Heart left ventricle (tissue), 16 donors: ENCODE measurements around the gene C13orf46. TPM values are rescaled to one million over a fixed set of nuclear protein-coding genes. Genes with fewer than 3 reads are reported as not detected.
A peak's percentile ranks its signal among the peaks of the same experiment; 100 is the strongest.

ENCODE experiments used
- ATAC-seq, 4 donors: fragments of 200-7000 bp; cut with Tn5 transposase; one replicate each; pipeline ENCODE4 v1.9.1; 2020 to 2022; ENCODE audit warnings: moderate library complexity in 4 of 4, mild to moderate bottlenecking in 3 of 4, moderate number of reproducible peaks in 1 of 4
- DNase-seq, 5 donors: peaks; one replicate each; pipeline ENCODE4 v3.0.0-alpha.2; 2020
- H3K27ac ChIP-seq, 12 donors: fragments of 200-600 bp; sonication (generic) in 4 of 12; one replicate each; pipeline versions ENCODE4 v1.5.0 to v1.8.0; 2016 to 2022; ENCODE audit warnings: mild to moderate bottlenecking in 2 of 12
- H3K27me3 ChIP-seq, 9 donors: fragments of 200-600 bp; sonication (generic) in 2 of 9; one replicate each; pipeline versions ENCODE4 v1.5.1 to v1.8.0; 2016 to 2022; ENCODE audit warnings: mild to moderate bottlenecking in 3 of 9
- H3K36me3 ChIP-seq, 9 donors: fragments of 200-600 bp; sonication (generic) in 2 of 9; one replicate each; pipeline versions ENCODE4 v1.5.0 to v1.8.0; 2018 to 2022; ENCODE audit warnings: mild to moderate bottlenecking in 2 of 9
- H3K4me1 ChIP-seq, 12 donors: fragments of 200-600 bp; sonication (generic) in 4 of 12; one replicate each; pipeline versions ENCODE4 v1.5.0 to v1.8.0; 2016 to 2022; ENCODE audit warnings: mild to moderate bottlenecking in 3 of 12
- H3K4me3 ChIP-seq, 12 donors: fragments of 200-600 bp; sonication (generic) in 4 of 12; one replicate each; pipeline versions ENCODE4 v1.5.0 to v1.8.0; 2017 to 2022; ENCODE audit warnings: mild to moderate bottlenecking in 9 of 12, moderate library complexity in 4 of 12
- H3K9me3 ChIP-seq, 12 donors: fragments of 200-600 bp; sonication (generic) in 4 of 12; one replicate each; pipeline versions ENCODE4 v1.5.0 to v1.8.0; 2016 to 2022; ENCODE audit warnings: mild to moderate bottlenecking in 1 of 12
- POLR2A ChIP-seq, 2 donors: fragments of 450-650 bp; IDR thresholded peaks; one replicate each; pipeline ENCODE4 v1.6.1; 2017; ENCODE audit warnings: antibody characterized with exemption in 2 of 2, mild to moderate bottlenecking in 2 of 2, moderate library complexity in 2 of 2
- WGBS, 4 donors: extraction: QIAGEN DNeasy Blood & Tissue Kit in 2 of 4; methylation state at CpG; one replicate each; pipeline versions ENCODE4 v1.1.5 to v1.1.7; 2013 to 2018; 5-methylcytosine and 5-hydroxymethylcytosine counted together
- intact Hi-C, 10 donors: fragments of 100-400 bp; cut with DNase I; formaldehyde crosslinking; loops; one replicate each; pipeline versions ENCODE4 v1.11.1 to v1.14.2; 2022
- polyA plus RNA-seq, 2 donors: library from polyadenylated mRNA; stranded (reverse); fragments of 200-250 nt; gene quantifications; one replicate each; pipeline ENCODE4 v1.2.3, GENCODE V29; 2013
- total RNA-seq, 9 donors: library from RNA; depleted of rRNA in 2 of 9; stranded (reverse); fragments of >200 nt in 2 of 9; fragmentation: NEBNext Ultra II Directional in 3 of 9; extraction: Animal tissue kit (Norgen Biotek cat#: 25700) in 3 of 9; gene quantifications; one replicate each; pipeline versions ENCODE4 v1.1.0 to v1.2.4, GENCODE V29; 2016 to 2023
- TF ChIP-seq, protein P1 (sequence below), 12 donors: fragments of 200-600 bp; sonication (generic) in 4 of 12; IDR thresholded peaks; one replicate each; pipeline versions ENCODE4 v1.5.0 to v1.8.0; 2018 to 2022; ENCODE audit warnings: antibody characterized with exemption in 12 of 12, mild to moderate bottlenecking in 5 of 12
- donor health status: ischemic (EF 13 %, LVEDD 7.1; RV severe dilation, severe dysfunction).
- donor health status: healthy with polysubstance abuse.
- donor health status: DM: no; HTN: yes; CAD: no.
- donor health status: DM: no; HTN: no; CAD: no.
- donor health status: ischemic (EF 25% LVEDD 6.9; RV normal size, moderate dysfunction).
- donor health status: ischemic (EF 25% LVEDD 5.7; RV mildly dilated, moderate dysfunction).
- donor health status: healthy.
- donor health status: DM: yes; HTN: yes; CAD: no.
- donor health status: ischemic (EF 35%, LVEDD 5.7; RV mildly dilated, moderate dysfunction).
- donor health status: nonischemic (EF 11% LVEDD 7.7; RV severe dilation, severe dysfunction).
- donor health status: DM: yes; HTN: yes; CAD: no.
- donor health status: PGD.
- donor health status: ischemic (EF 29% LVEDD 5.4; RV normal size, mild dysfunction).
- donor health status: nonischemic (EF 23%, LVEDD 6.1; RV moderate dilation, normal function).

The C13orf46 gene
- total and polyA plus RNA-seq, 11 donors = 0.07 to 3.1 (median 0.28) TPM; not detected in 1

DNA sequence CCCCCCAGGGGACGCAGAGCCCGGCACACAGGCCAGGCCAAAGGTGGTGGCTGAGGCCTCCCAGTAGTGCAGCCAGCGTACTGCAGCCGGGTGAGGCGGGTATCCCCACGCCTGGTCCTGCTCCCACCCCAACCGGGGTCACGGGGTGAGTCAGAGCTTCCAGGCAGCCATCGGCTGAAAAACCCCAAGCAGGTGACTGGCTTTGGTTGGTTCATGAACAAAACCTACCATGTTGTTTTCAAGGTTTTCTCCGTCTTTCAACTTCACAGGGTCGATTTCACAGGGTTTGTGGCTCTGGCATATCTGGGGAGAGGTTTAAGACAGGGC is 42.1 kb upstream of the C13orf46 start:
- intact Hi-C loops = no loop called here
- TF ChIP-seq, protein P1, sequence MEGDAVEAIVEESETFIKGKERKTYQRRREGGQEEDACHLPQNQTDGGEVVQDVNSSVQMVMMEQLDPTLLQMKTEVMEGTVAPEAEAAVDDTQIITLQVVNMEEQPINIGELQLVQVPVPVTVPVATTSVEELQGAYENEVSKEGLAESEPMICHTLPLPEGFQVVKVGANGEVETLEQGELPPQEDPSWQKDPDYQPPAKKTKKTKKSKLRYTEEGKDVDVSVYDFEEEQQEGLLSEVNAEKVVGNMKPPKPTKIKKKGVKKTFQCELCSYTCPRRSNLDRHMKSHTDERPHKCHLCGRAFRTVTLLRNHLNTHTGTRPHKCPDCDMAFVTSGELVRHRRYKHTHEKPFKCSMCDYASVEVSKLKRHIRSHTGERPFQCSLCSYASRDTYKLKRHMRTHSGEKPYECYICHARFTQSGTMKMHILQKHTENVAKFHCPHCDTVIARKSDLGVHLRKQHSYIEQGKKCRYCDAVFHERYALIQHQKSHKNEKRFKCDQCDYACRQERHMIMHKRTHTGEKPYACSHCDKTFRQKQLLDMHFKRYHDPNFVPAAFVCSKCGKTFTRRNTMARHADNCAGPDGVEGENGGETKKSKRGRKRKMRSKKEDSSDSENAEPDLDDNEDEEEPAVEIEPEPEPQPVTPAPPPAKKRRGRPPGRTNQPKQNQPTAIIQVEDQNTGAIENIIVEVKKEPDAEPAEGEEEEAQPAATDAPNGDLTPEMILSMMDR (IDR thresholded peaks at IDR 0.05) = no peak
- no peak for TF ChIP-seq POLR2A (IDR thresholded peaks at IDR 0.05)
- no peak overlapping the region for H3K27ac ChIP-seq
- no peaks in the 10 kb centered on the region for H3K9me3 ChIP-seq
- ATAC-seq (peak in 2 of 4 donors; percentile 24), DNase-seq (no peak)
- peaks cover 0 to 81% (median 45%) of the 10 kb centered on the region in 9 donors for H3K36me3 ChIP-seq
- H3K4me3 ChIP-seq = no peak overlapping the region
- 79 to 90% (median 83%) methylated on average over 11 of the region's 11 CpGs for WGBS, 4 donors
- peaks cover 0 to 7% (median 0%) of the 10 kb centered on the region in 12 donors for H3K4me1 ChIP-seq
- H3K27me3 ChIP-seq = no peaks in the 10 kb centered on the region

DNA sequence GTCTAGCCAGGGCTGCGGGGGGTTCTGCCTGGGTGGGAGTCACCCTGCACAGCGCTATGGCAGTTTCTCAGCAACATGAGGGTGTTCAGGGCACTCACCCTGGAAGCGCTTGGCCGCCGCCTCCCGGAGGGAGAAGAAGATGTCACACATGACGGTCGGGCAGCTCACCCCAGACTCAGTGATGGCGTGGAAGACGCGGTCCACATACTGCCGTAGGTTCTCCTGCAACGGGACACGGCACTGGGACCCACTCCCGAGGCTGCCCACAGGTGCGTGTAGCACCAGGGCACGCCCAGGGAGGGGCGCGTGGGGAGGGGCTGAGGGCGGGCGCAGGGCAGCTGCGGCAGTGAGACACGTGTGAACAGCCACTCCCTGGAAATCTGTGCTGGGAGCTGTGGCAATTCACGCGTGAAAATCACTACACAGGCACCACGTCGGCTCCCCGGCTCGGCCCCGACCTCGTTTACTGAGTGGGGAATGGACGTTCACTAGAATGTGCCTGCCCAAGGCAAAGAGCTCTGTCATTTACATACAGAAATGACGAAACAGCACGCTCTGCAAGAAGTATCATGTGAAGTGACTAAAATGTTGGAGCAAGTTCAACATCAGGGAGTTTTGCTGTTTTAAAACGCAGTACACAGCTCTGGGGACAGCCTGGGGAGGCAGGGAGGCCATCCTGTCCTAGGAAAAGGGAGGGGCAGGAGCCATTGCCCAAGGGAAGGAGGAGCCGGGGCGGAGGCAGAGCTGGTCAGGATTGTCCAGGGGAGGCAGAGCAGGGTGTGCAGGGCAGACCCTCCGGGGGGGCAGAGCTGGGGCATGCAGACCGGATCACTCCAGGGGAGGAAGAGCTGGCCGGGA is 41.5 kb upstream of the C13orf46 start:
- peak overlapping the region in 1 of 12 donors; percentile 8 for H3K27ac ChIP-seq
- DNase-seq (peak in 2 of 5 donors; percentile 74 to 78), ATAC-seq (peak; percentile 11 to 85 (median 67))
- no peaks in the 10 kb centered on the region for H3K9me3 ChIP-seq
- H3K36me3 ChIP-seq = peaks cover 0 to 79% (median 41%) of the 10 kb centered on the region in 9 donors
- no peak overlapping the region for H3K4me3 ChIP-seq
- intact Hi-C loops = no loop called here
- no peaks in the 10 kb centered on the region for H3K27me3 ChIP-seq
- WGBS, 4 donors = 77 to 90% (median 87%) methylated on average over 35 to 40 of the region's 40 CpGs
- no peak for TF ChIP-seq POLR2A (IDR thresholded peaks at IDR 0.05)
- TF ChIP-seq, protein P1 (IDR thresholded peaks at IDR 0.05) = no peak
- peaks cover 0 to 7% (median 0%) of the 10 kb centered on the region in 12 donors for H3K4me1 ChIP-seq

DNA sequence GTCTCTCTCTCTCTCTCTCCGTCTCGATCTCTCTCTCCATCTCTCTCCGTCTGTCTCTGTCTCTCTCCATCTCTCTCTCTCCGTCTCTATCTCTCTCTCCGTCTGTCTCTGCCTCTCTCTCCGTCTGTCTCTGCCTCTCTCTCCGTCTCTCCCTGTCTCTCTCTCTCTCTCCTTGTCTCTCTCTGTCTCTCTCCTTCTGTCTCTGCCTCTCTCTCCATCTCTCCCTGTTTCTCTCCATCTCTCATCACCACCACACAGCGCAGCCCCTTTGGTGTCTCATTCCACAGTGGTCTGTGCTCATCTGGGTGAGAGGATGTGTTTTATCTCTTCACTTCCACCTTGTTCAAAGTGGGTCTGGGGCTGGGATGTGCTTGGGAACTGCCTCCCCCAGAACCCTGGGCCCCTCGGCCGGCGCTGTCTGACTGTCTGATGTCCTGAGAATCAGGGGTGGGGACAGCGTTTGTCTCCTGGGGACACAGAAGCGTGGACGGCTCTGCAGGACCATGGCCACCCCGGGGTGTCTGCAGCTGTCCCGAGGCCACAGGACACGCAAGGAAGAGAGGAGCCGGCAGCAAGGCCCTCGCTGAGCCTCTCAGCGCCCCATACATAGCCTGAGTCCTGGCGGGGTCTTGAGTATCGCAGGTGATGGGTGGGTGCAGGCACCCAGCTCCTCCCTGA is 40.2 kb upstream of the C13orf46 start:
- H3K4me3 ChIP-seq = no peak overlapping the region
- ATAC-seq (no peak), DNase-seq (peak in 3 of 5 donors; percentile 21 to 58 (median 28))
- H3K4me1 ChIP-seq = peaks cover 0 to 7% (median 0%) of the 10 kb centered on the region in 12 donors
- H3K27me3 ChIP-seq = no peaks in the 10 kb centered on the region
- H3K27ac ChIP-seq = no peak overlapping the region
- no peaks in the 10 kb centered on the region for H3K9me3 ChIP-seq
- no peak for TF ChIP-seq POLR2A (IDR thresholded peaks at IDR 0.05)
- TF ChIP-seq, protein P1 (IDR thresholded peaks at IDR 0.05) = no peak
- peaks cover 0 to 85% (median 53%) of the 10 kb centered on the region in 9 donors for H3K36me3 ChIP-seq
- 95 to 98% (median 96%) methylated on average over 19 to 22 of the region's 22 CpGs for WGBS, 4 donors
- intact Hi-C loops = no loop called here

DNA sequence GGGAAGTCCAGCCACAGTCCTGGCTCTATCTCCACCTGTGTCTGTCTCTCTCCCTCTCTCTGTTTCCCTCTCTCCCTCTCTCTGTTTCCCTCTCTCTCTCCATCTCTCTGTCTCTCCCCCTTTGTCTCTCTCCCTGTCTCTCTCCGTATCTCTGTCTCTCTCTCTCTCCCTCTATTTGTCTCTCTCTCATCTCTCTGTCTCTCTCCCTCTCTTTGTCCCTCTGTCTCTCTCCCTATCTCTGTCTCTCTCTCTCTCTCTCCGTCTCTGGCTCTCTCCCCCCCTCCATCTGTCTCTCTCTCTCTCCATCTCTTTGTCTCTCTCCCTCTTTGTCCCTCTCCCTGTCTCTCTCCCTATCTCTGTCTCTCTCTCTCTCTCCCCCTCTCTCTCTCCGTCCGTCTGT is 39.5 kb upstream of the C13orf46 start:
- WGBS, 4 donors = 72 to 91% (median 78%) methylated on average over 4 of the region's 4 CpGs
- H3K4me1 ChIP-seq = peaks cover 0 to 7% (median 0%) of the 10 kb centered on the region in 12 donors
- ATAC-seq (no peak), DNase-seq (no peak)
- intact Hi-C loops = no loop called here
- H3K27ac ChIP-seq = no peak overlapping the region
- peaks cover 0 to 83% (median 52%) of the 10 kb centered on the region in 9 donors for H3K36me3 ChIP-seq
- TF ChIP-seq, protein P1 (IDR thresholded peaks at IDR 0.05) = no peak
- no peak for TF ChIP-seq POLR2A (IDR thresholded peaks at IDR 0.05)
- no peaks in the 10 kb centered on the region for H3K9me3 ChIP-seq
- no peaks in the 10 kb centered on the region for H3K27me3 ChIP-seq
- no peak overlapping the region for H3K4me3 ChIP-seq
